ENCODE measurements around the gene FZR1. TPM values are rescaled to one million over a fixed set of nuclear protein-coding genes. Genes with fewer than 3 reads are reported as not detected.

The FZR1 gene
- total and polyA plus RNA-seq, 9 of the 15 experiments (the other 6 are each of a cell fraction or from before 2014, with no cell fraction given): 0.18 to 48.0 (median 22.2) TPM

GRCh38 chr19:3585301-3586126 lies 79.4 kb downstream of the FZR1 start, which contains the start of gene GIPC3 (continued):
- TF ChIP-seq MGA (IDR thresholded peaks at IDR 0.05) (peak; percentile 42; the same call in 1 of the 2 replicates), ZNF76 (CRISPR knock-in tag; IDR thresholded peaks at IDR 0.05; ENCODE audit: borderline replicate concordance) (no peak), E2F8 (IDR thresholded peaks at IDR 0.05; ENCODE audit: low read depth, partially characterized antibody) (no peak), ZNF79 (CRISPR knock-in tag; IDR thresholded peaks at IDR 0.05; ENCODE audit: low read depth) (no peak), RNF2 (IDR thresholded peaks at IDR 0.05) (no peak), BCLAF1 (IDR thresholded peaks at IDR 0.05; ENCODE audit: borderline replicate concordance in 1 of 2, control insufficient read depth in 1 of 2, low read depth in 2 of 2, low read length in 1 of 2) (no peak)
